Measurements from ENCODE around the gene ADAMTS12.

The ADAMTS12 gene

DNA sequence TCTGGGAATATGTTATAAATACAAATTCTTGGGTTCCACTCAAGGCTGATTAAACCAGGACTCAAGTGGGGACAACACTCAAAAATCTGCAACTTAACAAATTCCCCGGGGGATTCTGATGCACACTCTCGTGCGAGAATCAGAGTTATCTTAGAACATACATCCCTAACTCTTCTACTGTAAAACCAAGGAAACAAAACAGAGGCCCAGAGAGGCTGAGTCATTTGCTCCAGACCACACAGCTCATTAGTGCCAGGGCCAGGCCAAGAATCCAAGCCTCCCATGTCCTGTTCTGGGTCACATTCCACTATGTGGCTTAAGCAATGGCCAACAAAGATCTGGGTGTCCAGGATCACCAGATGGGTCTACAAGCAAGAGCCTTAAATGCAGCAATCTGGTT lies 166.0 kb downstream of the ADAMTS12 start:
- no peak for DNase-seq (ENCODE audit: low read depth in 3 of 3, low spot score in 1 of 3)

DNA sequence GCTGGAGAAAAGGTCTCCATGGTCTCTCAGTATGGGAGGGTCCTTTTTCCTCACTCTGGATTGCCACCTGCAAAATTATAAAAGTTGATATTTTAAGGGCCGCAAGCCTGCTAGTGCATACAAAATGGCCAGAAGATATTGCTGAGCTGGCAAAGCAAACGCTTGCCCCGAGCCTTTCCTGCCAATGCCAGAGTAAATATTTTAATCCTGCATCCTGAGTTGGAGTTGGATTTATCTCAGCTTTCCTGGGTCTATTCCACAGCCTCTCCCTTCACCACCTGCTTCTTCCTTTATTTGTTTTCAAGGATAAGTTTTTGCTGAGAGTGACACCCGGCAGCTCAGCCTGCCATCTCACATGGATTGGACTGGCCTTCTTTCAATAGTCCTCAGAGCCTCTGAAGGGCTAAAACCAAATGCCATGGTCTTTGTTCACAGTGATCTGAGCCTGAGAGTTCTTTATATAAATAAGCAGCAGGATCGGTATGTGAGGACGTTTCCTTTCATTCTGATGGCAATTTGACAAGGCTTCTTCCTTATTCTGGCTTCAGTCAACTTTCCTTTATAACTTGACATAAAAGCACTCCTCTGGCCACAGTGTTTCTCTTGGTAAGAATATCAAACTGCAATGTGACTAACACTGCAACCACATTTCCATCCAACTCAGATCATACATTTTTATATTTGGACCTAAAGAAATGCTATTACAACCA lies 170.1 kb downstream of the ADAMTS12 start:
- no peak for DNase-seq (ENCODE audit: low read depth in 3 of 3, low spot score in 1 of 3)

DNA sequence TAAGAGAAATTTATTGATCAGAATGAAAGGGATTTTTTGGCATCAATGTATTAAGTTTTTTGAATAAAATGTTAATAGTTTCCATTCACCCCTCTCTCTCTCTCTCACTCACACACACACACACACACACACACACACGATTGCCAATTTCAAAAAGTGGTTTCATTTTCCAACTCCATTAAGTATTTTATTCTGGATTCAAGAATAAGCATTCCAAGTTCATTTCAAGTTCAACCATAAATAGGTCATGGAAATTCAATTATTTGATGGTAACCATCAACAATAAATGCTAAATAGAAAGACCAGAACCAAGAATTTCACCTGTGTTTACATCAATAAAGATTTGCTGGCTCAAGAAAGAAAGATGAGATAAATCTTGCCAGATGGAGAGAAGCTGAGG lies 171.6 kb downstream of the ADAMTS12 start:
- DNase-seq (ENCODE audit: low read depth in 3 of 3, low spot score in 1 of 3): no peak

DNA sequence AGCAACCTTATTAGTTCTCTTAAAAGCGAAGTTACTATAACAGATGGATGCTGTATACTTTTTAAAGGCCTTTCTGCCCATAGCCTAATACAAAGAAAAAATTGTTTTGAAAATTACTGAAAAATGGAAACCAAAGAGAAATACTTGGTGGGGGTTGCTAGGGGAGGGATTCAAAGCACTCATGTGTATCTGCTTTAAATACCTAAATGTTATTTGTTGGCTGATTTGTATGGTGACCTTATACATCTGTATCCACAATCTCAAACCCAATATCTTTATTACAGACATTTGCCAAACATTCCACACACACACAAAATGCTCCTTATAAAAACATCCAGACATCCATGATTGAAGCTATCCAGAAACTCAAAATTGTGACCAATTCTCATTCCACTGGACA lies 172.0 kb downstream of the ADAMTS12 start:
- DNase-seq (ENCODE audit: low read depth in 3 of 3, low spot score in 1 of 3): no peak

DNA sequence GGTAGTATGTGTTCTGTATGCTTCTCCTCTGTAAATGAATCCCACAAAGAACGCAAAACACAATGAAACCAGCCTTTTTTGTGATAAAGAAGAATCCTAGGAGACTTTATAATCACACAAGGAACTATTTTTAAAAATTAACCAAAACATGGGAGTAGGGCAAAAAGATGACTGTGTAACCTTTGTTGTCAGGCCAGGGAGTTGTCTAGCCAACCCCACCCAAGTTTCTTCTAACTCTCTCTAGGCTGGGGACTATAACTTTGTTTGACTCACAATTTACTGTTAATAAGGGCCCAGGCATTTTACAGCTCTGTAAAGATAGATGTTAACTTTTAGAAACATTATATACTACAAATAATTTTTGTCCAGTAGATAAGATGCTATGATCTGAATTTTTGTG lies 176.1 kb downstream of the ADAMTS12 start:
- no peak for DNase-seq (ENCODE audit: low read depth in 3 of 3, low spot score in 1 of 3)

DNA sequence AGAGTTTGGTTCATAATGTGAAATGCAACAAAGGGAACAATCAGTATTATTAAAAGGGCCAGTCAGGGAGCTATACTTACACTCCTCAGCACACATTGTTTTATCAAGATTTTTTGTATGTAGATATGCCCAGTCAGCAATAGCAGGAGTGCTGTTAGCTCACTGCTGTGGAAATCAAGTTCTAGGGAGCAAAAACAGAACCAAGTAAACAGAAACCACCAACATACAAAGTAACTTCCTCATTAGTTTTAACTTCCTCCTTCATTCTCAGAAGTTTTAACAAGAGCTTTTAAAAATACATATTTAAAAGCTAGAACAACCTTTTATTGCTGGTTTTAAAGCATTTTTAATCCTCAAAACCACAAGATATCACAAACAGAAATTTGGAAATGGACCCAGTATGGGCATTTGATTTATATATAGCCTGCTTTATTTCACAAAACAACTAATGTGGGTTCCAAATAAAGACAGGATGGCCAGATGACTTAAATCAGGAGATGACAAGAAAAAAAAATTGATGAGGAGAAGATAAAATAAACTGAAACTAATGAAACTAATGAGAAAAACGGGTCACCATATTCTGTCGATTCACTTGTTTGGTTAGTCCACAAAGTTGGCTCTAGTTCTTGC lies 178.5 kb downstream of the ADAMTS12 start:
- DNase-seq (ENCODE audit: low read depth in 3 of 3, low spot score in 1 of 3): no peak

DNA sequence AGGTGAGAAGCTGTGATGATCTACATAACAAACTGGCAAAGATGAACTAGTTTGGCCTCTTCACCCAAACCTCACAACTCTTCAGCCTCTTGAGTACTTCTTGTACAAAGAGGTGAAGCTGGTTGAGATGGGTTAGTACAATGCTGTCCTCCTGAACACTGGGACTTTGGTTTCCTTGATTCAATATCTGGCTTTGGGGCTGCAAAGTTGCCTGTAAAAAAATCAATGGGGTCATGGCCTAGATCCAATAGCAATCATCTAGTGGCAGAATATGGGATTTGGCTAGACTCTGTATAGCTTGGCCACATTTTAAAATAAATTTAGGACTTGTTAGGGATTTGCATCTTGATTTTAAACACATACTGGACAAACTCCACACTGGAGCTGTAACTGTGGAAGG lies 179.1 kb downstream of the ADAMTS12 start:
- DNase-seq (ENCODE audit: low read depth in 3 of 3, low spot score in 1 of 3): no peak

DNA sequence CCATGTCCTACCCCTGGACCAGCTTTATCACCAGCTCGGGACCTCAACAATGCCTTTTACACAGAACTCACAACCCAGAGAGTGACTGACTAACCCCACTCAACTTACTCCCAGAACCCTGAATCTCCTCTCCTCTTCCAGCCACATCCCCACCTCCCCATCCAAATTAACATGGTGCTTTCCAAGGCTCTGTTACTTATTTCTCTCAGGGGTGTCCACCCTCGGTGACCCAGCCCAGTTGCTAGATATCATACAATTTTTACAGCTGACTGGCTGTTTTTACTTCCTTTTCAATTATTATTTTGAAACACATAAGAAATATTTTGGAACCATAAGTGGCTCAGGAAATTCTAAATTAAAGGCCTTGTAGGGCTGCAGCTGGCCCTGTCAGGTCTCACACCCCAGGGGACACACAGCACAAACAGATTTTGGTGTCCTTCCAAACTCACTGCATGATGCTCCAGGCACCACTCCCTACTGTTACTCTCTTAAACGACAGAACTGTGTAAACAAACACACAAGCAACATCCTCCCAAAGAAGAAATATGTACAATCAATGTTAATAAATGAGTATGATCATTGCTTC lies 180.6 kb downstream of the ADAMTS12 start:
- DNase-seq (ENCODE audit: low read depth in 3 of 3, low spot score in 1 of 3): no peak

DNA sequence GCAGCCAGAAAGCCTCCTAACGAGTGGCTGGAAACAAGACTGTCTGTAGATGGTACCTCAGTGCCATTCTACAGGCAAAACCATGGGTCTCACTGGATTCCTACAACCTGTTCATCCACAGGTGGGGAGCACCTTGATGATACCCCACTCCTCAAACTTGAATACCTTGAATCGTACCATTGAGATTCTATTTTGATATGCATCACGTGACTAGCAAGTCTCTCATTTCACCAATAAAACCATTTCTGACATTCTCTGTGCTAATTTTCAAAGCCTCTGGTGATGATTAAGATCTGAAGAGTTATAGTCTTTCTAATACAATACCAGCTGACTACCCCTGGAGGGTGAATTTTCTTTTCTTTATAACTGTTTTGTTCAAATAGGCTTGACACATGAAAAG lies 188.9 kb downstream of the ADAMTS12 start:
- DNase-seq (ENCODE audit: low read depth in 3 of 3, low spot score in 1 of 3): no peak

DNA sequence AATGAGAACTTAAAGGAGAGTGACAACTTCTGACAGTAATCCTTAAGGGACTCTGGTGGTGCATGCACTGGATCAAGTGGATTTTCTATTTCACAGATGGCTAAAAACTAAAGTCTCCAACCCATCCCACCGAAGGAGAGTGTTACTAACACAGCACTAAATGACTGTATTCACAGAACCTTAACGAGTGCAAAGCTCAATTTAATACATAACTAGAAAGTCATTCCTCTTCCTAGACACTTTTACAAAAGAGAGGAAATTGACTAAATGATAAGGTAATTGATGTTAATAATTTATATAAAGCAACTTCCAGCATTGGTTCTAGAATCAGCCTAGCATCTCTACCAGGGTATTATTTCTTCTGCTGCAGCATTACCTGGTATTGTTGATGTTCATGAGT lies 189.8 kb downstream of the ADAMTS12 start:
- DNase-seq (ENCODE audit: low read depth in 3 of 3, low spot score in 1 of 3): no peak

DNA sequence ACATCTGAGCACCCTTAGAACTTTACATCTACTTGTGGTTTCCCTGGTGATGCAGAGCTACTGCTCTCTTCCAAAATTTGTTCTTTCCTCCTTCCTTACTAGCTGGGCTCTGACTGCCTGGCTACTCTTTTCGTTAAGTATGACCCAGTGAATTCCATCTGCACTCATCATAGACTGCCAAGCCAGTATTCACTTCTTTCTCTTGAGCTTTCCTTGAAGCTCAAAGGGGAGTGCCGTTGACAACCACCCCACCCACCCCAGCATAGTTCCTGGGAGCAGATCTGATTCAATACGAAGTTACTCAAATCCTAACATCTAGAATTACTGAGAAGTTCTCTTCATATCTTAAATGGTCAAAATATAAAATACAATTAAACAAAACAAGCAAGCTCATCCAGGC lies 190.5 kb downstream of the ADAMTS12 start:
- DNase-seq (ENCODE audit: low read depth in 3 of 3, low spot score in 1 of 3): no peak

DNA sequence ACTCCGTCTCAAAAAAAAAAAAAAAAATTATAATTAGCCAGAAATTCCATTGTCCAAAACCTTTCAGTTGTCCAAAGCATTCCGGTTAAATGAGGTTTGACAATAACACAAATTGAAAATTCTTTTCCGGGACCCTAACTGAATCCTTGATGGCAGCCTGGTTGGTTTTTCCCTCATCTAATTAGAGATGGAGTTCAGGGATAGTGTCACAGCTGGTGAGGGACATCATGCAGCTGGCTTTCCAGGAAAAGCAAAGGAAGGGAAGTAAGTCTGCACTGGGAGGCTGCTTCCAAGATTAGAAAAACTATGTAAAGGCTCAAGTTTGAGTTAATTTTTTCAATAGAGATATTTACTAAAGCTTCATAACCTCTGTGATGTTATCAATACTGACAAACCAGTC lies 195.4 kb downstream of the ADAMTS12 start:
- no peak for DNase-seq (ENCODE audit: low read depth in 3 of 3, low spot score in 1 of 3)

DNA sequence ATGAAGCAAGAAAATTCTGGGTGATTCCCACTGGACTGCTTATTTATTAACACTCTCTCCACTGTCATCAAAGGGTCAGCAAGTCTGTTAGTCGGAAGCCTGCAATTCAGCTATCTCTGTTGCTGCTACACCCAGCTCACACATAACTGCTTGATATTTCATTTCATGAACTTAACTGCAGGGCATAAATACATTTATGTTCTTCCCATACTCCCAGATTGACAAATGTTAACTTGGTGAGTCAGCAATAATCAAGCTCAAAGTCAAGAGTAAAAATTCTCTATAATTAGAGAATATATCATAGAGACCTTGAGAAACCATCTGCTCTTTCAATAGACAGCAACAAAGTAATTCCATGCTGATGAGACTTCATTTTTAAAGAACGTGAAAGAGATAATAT lies 198.8 kb downstream of the ADAMTS12 start:
- no peak for DNase-seq (ENCODE audit: low read depth in 3 of 3, low spot score in 1 of 3)

DNA sequence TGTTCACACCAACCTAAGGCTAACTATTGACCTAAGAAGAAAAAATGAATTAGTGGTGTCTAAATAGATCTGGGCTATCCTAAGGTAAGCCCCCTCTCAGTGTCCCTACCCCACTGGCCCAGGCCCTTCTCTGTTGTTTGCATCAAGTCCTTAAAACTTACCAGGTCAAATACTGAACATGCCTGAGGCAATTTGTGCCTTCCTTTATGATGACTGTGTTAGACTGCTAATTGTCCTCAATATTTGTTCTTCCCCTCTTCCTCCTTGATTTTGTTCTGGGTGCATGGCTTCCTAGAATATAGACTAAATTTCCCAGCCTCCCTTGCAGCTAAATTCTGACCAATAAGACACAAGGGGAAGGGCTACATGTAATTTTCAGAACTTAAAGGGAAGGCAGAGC lies 199.9 kb downstream of the ADAMTS12 start:
- no peak for DNase-seq (ENCODE audit: low read depth in 3 of 3, low spot score in 1 of 3)

DNA sequence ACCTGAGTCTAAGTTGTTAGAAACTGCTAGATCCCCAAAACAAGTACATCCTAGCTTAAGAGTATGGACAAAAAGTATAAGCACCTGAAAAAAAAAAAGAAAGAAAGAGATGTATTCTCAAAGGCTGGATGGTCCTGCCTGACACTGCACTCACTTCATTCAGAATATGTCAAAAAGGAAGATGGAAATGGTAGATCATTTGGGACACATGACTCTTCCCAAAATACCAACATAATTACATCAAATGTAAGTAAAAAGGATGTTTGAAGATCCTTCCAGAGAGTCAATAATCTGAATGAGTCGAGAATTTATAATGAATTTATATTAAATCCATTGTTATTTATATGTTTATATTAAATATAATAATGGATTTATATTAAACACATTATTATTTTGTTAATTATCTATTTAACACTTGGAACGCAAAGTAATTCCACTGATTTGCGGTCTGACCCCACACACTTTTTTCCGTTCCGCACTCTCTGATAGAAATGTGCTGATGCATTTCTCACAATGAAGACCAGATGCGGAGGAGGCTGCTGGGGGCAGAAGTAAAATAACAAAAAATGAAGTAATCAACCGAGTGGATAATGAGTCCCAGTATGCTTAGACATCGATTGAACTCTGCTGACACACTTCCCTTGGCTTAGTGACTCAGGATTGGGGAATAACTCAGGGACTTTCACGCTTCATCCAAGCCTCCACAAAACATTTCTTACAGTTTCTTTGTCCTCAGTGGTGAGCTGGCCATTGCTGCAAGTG lies 201.2 kb downstream of the ADAMTS12 start:
- no peak for DNase-seq (ENCODE audit: low read depth in 3 of 3, low spot score in 1 of 3)

DNA sequence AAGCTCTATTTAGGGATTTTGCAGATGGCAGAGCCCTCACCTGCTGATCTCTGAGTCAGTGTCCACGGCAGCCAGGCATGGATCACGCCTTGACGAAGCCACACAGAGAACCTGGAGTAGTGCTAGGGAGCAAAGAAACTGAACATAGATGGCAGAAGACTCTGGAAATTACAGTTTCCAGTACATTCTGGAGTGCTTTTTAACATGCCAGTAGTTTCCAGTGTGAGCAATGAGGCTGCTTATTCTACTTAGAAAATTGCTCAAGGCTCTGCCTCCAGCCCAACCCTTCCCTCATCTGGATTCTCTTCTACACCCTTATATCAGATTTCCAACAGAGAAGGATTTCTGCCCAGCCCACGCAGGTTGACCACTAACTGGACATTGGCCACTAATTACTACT lies 203.3 kb downstream of the ADAMTS12 start:
- DNase-seq (ENCODE audit: low read depth in 3 of 3, low spot score in 1 of 3): no peak

DNA sequence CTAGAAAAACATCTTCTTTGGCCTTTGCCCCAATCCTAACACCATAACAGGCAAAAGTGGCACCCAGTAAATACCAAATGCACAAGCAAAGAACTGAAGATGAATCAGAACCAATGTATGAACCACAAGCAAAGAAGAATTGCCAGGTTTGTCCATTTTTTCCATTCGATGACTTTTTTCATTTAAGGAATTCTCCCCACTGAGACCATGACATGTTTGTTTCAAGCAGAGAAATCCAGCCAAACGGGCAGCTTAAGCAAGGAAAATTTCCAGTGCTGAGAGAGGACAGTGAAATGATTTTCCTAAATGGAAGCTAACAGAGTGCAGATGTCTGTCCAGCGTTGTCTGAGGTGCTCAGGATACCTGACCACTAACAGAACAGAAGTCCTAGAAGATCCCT lies 203.7 kb downstream of the ADAMTS12 start:
- no peak for DNase-seq (ENCODE audit: low read depth in 3 of 3, low spot score in 1 of 3)

DNA sequence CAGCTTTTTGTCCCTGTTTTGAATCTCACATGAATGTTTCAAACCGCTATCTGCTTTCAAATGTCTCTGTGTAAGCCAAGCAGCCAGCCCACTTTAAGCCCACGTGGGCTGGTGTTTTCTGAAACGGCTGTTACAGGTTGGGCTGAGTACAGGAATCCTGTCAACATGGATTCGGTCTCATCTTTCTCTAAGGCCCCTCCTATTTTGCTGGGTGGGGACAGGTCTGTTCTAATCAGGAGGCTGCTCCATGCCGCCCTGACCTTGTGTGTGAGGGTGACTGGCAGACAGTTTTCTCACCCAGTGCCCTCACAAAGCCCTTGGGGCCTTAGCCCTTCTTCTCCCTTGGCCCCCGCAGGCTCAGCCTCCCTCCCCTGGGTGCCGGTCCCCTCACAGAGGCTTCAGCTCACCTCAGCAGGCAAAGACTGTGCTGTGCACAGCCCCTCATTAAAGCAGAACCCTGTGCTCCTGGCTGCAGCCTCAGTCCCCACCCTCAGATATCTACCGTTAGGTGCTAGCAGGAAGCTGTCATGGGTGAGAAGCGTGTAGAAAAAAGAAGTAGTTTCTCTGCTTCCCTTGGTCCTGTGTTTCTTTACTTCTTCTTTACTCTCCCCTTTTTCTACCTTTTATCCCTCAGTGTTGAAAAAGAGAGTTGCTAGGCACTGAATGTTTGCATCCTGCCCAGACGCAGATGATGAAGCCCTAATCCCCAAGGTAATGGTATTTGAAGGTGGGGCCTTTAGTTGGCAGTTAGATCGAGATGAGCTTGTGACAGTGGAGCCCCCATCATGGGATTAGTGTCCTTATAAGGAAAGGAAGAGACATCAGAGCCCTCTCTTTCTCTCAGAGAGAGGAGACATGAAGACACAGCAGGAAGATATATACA lies 205.7 kb downstream of the ADAMTS12 start:
- DNase-seq (ENCODE audit: low read depth in 3 of 3, low spot score in 1 of 3): no peak

DNA sequence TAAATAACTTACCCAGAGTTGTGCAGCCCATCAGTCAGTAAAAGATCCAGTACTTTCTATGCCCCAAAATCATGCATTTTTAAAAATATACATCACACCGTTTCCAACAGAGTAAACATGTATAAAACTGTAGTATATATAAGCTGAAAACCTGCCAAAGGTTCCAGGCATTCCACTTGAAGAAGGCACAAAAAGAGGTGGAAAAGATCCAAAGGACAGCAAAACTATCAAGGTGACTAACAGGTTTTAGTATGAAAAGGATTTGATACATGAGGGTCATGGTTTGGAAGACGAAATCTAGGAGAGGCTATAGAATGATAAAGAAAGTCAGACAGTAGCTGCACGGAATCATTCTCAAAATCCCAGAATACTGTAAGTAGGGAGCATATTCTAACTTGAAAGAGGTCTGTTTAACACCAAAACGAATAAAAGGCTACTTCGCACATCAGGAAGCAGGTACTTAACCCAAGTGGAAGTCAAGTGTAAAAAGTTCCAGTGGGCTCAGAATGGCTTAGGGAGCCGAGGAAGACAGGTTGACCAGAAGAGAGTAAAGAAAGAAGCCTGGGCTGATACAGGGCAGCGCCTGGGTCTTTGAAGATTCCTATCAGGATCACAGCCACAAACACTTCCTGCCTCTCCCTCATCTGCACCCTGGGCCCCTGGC lies 207.2 kb downstream of the ADAMTS12 start:
- no peak for DNase-seq (ENCODE audit: low read depth in 3 of 3, low spot score in 1 of 3)

DNA sequence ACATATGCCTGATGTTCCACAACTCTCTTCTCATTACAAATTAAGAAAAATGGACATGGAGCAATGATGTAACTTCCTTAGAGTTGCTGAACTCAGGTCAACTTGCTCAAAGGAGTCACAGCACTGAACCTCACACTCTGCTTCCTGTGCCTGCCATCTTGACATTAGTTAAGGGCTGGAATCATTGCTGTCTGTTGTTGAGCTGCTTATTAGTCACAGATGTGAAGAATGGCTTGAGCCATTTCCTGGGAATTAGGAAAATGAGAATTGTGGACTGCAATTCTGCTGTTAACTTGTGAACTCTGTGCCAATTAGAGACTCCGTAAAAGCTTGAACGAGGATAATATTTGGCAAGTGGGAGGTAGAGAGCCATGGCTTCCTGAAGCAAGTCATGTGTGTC lies 212.0 kb downstream of the ADAMTS12 start:
- DNase-seq (ENCODE audit: low read depth in 3 of 3, low spot score in 1 of 3): no peak

Measured in stimulated activated CD4-positive, alpha-beta T cell treated with anti-CD3 and anti-CD28 coated beads, TNF-alpha, amount 100 ng/mL, for 1 hour (primary cell).